Activated CD8-positive, alpha-beta memory T cell treated with anti-CD3 and anti-CD28 coated beads, Interleukin-2, amount 50 U/mL, for 48 hours (primary cell): ENCODE data around the gene USH1G.
"Not testable (repeated sequence)": the region's sequence is repeated elsewhere in the genome, so short reads cannot be mapped to it uniquely, and the experiment has no call there.

Experiments used
- DNase-seq: peaks from one replicate; pipeline ENCODE4 v3.0.0-alpha.2; 2020

The USH1G gene

DNA sequence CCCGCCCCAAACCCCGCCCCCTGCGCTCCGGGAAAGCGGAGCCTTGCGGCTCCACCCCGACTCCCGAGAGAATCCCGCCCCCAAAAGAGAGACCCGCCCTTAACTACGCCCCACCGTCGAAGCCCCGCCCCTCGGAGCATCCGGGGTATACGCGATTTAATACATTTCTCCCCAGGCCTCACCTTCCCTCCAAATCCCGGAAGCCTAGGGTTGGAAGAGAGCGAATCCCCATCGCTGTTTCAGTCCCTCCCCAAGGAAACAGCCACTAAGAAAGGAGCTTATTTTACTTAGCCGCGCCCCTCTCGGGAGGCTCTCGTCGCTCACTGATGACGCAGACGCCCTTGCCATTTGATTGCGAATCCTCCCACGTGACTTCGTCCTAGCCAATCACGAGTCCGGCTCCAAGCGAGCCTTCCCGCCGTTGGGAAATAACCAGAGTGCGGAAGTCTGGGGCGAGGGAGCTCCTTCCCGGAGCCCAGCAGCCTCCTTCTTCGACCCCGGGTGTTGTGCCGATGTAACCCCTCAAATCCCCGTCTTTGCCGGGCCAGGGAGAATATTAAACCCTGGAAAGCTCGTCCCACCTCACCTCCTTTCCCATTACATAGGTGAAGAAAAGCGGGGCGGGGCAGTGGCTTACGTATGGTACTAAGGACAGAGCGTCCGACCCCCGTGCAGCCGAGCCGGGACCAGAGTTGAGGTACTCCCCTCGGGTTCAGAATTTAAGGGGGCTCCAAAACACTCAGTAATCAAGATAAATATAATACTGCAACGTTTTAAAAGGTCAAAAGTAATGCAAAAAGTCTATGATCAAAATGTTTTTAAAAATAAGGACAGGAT lies 49.8 kb downstream of the USH1G start:
- peak; percentile 99 for DNase-seq

DNA sequence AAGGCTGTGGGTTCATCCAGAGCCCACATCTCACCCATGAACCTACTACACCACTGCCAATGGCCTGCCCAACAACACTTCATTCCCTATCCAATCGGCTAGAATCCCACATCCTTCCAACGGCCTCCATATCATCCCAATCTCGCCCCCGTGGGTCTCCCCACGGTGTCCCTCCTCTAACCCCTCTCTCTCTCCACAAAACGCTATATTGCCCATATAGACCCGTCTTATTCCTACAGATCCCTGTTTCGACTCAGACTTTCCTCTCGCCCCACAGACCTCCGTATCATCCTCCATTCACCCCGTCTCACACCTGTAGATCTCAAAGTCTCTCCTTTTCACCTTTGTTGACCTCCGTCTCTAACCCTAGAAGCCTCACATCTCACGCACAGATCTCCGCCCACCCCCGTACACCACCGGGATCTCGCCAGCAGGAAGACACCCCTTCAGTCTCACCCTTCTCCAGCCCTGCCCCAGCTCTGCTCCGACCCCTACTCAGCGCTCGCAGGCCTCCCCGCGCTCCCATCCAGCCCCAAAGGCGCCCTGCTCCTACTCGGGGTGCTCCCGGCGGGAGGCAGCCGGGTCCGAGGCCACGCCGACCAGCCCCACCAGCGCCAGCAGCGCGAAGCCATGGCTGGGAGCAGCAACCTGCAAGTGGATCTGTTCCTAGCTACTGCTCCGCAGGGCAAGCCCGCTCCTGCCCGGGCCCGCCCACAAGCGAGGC lies 50.6 kb downstream of the USH1G start, which contains the start of gene FDXR:
TSS of gene FDXR (minus strand) at position 682 of the 724 bp plus-strand sequence. CDS start at position 632, 50 bp downstream.
- DNase-seq, result no peak

DNA sequence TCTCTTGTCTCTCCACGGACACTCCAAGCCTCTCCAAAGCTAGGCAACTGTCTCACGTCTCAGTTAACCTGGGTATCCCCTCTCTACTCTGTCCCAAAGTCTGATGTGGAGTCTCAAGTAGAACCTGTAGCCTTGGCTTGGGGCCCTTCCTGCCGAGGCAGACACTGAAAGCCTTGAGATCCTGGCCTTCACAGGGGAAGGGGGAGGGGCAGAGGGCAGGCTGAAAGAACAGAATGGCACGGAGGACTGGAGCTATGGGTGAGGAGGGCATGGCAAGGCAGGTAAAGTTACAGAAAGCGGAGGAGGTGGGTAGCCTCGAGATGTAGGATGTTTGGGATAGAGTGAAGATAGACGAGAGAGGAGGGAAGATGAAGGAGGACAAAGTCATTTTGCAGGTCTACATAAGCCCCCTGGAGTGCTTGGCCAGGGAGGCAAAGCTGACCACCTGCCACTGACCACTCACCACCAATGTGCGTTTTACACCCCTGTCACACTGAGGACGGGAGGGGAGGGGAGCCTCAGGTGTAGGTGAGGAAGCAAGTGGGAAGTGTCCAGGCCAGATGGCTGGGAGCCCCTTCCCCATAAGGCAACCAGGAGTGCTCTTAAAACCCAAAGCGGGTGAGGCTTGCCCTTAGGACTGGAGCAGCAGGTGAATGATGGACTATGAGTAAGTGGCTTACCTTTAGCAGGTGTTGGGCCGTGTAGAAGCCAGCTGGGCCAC lies 51.5 kb downstream of the USH1G start:
- DNase-seq, result no peak

DNA sequence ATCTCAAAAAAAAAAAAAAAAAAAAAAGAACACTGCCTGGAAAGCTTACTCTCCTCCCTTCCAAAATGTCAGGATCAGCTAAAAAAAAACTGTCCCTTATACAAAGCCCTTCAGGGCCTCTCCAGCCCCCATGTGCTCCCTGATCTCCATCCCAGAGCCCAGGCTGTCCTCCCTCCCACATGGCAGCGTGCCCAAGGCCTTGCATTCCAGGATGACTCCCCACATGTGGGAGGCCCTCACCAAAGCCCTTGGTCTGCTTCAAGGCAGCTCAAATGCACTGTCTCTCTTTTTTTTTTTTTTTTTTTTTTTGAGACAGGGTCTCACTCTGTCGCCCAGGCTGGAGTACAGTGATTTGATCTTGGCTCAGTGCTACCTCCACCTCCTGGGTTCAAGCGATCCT lies 52.5 kb downstream of the USH1G start:
- no peak for DNase-seq

DNA sequence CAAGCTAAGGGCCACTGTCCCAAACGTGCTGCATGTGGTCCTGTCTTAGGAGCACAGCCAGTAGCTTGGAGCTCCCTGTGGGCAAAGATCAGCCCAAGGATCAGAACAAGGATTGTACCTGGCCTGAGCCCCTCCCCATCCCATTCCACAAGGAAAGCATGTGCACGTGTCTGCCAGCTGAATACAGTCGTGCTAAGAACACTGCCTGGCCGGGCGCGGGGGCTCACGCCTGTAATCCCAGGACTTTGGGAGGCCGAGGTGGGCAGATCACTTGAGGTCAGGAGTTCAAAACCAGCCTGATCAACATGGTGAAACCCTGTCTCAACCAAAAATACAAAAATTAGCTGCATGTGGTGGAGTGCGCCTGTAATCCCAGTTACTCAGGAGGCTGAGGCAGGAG lies 53.0 kb downstream of the USH1G start:
- DNase-seq, result not testable (repeated sequence)

DNA sequence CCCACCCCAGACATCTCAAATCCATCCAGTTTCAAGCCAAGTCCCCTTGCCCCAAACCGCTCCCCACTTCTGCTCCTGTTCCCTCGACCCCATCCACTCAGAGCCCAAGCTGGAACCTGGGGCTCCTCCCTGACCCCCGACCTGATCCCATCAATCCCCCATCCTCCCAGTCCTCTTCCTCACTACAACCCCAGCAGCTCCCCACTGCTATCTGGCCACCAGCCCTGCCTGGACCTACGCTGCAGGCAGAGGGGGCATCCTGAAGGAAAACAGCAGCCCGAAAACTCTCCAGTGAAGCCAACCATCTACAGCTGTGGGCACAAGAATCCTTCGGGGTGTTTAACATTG lies 54.2 kb downstream of the USH1G start:
- DNase-seq, result no peak

DNA sequence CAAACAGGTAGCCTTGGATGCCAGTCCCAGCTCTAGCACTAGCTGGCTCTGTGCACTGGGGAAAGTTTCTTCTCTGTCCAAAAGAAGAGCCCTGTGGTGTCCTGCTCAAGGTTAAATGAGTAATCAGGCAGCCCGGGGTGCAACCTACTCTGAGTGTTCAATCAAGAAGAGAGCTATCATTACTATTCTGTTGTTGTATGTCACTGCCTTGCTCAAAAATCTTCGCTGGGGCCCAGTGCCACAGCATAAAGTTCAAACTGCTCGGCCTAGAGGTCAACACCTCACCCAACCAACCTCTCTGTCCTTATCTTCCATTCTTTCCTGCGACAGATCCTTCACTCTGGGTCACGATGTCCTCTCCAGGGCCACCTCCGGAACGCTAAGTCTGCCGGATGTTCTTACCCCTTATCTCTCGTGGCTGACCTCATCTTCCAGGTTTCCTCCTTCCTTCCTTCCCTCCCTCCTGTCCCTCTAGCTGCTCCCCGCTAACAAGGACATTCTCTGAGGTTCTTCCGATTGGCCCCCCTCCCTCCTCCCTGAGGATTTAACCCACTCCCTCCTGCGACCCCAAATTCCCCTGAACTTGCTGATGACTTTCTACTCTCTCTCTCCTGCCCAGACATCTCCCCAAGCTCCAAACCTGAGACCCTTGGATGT lies 54.7 kb downstream of the USH1G start:
- DNase-seq, result no peak

DNA sequence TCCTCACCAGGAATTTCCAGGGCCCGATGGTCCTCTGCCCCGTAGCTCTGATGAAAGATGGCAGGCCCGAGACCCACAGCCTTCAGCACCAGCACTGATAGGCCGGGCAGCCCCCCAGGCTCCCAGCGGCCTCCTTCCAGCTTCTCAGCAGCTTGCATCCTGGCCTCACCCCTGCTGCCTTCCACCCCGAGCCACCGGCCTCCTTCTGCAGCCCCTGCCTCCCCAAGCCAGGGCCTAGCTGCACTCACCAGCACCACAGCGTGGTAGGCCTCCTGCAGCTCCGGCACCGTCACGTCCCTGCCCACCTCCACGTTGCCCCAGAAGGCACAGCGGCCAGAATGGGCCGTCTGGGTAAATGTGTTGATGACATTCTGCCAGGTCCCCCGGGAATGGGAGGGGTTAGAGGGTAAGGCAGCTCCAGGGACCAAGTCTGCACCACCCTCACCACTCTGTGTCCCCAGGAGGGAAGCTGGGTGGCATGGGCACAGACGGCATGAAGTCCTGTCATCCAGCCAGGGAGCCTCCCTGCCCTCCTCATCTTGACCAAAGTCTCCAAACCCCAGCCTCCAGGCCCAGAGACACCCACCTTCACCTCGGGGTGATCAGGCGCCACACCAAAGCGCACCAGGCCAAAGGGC lies 56.7 kb downstream of the USH1G start:
- no peak for DNase-seq
